NB4 (cell line): ENCODE results near the gene KCNAB1.

ENCODE experiments used
- DNase-seq: peaks from one replicate; pipeline ENCODE4 v3.0.0; 2010; ENCODE audit warnings: low read depth
- H3K4me3 ChIP-seq: one replicate; pipeline ENCODE4 v1.5.1; 2011; ENCODE audit warnings: mild to moderate bottlenecking, low read depth, low read length, moderate library complexity
- CTCF ChIP-seq: IDR thresholded peaks from one replicate; pipeline ENCODE4 v1.5.1; 2012; ENCODE audit warnings: low read depth, low read length
- MAX ChIP-seq: IDR thresholded peaks from 2 replicates; pipeline ENCODE4 v1.6.1; 2011; ENCODE audit warnings: low read depth, low read length
- MYC ChIP-seq: IDR thresholded peaks from 2 replicates; pipeline ENCODE4 v1.6.1; 2011; ENCODE audit warnings: low read depth, low read length
- POLR2A ChIP-seq: IDR thresholded peaks from 2 replicates; pipeline ENCODE4 v1.6.1; 2011; ENCODE audit warnings: mild to moderate bottlenecking; ENCODE audit not compliant: insufficient read length; ENCODE audit errors: extremely low read depth

Gene KCNAB1

GRCh38 chr3:156258301-156258700 lies 137.9 kb downstream of the KCNAB1 start:
- H3K4me3 ChIP-seq = no peak overlapping the region
- no peak for DNase-seq
- TF ChIP-seq MYC (no peak), POLR2A (no peak), MAX (no peak)

GRCh38 chr3:156259896-156260295 lies 139.5 kb downstream of the KCNAB1 start:
- H3K4me3 ChIP-seq = no peak overlapping the region
- no peak for DNase-seq
- TF ChIP-seq MAX (no peak), CTCF (no peak), MYC (no peak), POLR2A (no peak)

DNA sequence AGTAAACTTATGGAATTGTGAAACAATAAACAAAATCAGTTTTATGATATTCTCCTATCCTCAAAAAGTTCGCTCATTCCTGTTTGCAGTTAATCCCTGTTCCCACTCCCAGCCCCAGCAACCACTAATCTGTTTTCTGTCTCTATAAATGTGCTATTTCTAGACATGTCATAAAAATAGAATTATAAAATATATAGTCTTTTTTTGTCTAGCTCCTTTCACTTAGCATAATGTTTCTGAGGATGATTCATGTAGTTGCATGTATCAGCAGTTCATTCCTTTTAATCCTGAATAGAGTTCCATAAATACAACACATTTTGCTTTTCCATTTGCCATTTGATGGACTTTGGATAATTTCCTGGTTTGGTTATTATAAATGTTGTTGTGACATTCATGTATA lies 140.0 kb downstream of the KCNAB1 start:
- no peak overlapping the region for H3K4me3 ChIP-seq
- DNase-seq = no peak
- TF ChIP-seq POLR2A (no peak), MYC (no peak), MAX (no peak), CTCF (no peak)

GRCh38 chr3:156264771-156265170 lies 144.4 kb downstream of the KCNAB1 start:
- DNase-seq = no peak
- TF ChIP-seq MYC (no peak), CTCF (no peak), MAX (no peak), POLR2A (no peak)
- H3K4me3 ChIP-seq = no peak overlapping the region

DNA sequence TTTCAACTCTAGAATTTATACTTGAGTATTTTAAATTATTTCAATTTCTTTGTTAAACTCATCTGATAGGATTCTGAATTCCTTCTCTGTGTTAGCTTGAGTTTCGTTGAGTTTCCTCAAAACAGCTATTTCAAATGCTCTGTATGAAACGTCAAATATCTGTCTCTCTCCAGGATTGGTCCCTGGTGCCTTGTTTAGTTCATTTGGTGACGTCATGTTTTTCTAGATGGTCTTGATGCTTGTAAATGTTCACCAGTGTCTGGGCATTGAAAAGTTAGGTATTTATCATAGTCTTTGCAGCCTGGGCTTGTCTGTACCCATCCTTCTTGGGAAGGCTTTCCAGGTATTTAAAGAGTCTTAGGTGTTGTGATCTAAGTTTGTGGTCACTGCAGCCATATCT lies 151.1 kb downstream of the KCNAB1 start:
- TF ChIP-seq CTCF (no peak), POLR2A (no peak), MYC (no peak), MAX (no peak)

DNA sequence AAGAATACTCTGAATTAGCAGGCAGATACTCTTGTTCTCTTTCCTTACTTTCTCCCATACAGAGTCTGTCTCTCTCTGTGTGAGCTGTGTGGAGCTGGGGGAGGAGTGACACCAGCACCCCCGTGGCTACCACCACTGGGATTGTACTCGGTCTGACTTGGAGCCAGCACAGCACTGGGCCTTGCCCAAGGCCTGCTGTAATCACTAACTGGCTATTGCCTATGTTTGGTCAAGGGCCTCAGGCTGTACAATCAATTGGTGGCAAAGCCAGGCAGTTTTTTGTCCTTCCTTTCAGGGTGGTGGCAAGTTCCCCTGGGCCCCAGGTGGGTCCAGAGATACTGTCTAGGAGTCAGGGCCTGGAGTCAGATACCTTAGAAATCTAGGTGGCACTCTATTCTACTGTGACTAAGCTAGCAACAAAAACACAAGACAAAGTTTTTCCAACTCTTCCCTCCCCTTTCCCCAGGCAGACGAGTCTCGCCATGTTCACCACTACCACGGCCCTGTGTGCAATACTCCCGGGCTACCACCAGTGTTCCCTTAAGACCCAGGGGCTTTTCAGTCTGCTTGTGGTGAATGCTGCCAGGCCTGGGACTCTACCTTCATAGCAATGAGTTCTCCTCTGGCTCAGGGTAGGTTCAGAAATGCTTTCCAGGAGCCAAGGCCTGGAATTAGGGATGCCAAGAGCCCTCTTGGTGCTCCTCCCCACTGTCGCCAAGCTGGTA lies 151.8 kb downstream of the KCNAB1 start:
- TF ChIP-seq POLR2A (no peak), CTCF (no peak), MYC (no peak), MAX (no peak)
- no peak for DNase-seq
- H3K4me3 ChIP-seq = no peak overlapping the region

More for the DNA sequence above, 151.1 kb downstream of the KCNAB1 start:
- no peak overlapping the region for H3K4me3 ChIP-seq
- no peak for DNase-seq
